ENCODE results near the gene NAV3. TPM values are rescaled to one million over a fixed set of nuclear protein-coding genes. Genes with fewer than 3 reads are reported as not detected.

NAV3 gene
- total RNA-seq, 1 experiment from 2014 or later: 2.5 TPM

- no TSS peak for BruUV-seq (replicated peaks)
- H3K36me3 ChIP-seq (ENCODE audit: control insufficient read depth, insufficient read depth, low read length): no peaks in the 10 kb centered on the region
- H3K4me3 ChIP-seq (ENCODE audit: low read depth in 2 of 2, low read length in 2 of 2): no peak overlapping the region
- ATAC-seq (no peak), DNase-seq (ENCODE audit: low read depth, low spot score) (no peak)
- in situ Hi-C loops (cut with HindIII; ENCODE audit: low pct_unique_long_range_greater_than_20kb, low sequenced_read_pairs): no loop called here
- CTCF ChIA-PET: interaction anchor here (0.6 kb wide), 1 partner anchor 34 kb away, joined by 15 read pairs; no protein-coding TSS in a partner anchor
- no peaks in the 10 kb centered on the region for H3K9me3 ChIP-seq (ENCODE audit: control insufficient read depth, insufficient read depth, low read depth, low read length)
- intact Hi-C loops (cut with micrococcal nuclease; ENCODE audit: unreplicated experiment): no loop called here
- no peaks in the 10 kb centered on the region for H3K4me1 ChIP-seq (ENCODE audit: control insufficient read depth, insufficient read depth, low read length)
- TF ChIP-seq, protein P1, sequence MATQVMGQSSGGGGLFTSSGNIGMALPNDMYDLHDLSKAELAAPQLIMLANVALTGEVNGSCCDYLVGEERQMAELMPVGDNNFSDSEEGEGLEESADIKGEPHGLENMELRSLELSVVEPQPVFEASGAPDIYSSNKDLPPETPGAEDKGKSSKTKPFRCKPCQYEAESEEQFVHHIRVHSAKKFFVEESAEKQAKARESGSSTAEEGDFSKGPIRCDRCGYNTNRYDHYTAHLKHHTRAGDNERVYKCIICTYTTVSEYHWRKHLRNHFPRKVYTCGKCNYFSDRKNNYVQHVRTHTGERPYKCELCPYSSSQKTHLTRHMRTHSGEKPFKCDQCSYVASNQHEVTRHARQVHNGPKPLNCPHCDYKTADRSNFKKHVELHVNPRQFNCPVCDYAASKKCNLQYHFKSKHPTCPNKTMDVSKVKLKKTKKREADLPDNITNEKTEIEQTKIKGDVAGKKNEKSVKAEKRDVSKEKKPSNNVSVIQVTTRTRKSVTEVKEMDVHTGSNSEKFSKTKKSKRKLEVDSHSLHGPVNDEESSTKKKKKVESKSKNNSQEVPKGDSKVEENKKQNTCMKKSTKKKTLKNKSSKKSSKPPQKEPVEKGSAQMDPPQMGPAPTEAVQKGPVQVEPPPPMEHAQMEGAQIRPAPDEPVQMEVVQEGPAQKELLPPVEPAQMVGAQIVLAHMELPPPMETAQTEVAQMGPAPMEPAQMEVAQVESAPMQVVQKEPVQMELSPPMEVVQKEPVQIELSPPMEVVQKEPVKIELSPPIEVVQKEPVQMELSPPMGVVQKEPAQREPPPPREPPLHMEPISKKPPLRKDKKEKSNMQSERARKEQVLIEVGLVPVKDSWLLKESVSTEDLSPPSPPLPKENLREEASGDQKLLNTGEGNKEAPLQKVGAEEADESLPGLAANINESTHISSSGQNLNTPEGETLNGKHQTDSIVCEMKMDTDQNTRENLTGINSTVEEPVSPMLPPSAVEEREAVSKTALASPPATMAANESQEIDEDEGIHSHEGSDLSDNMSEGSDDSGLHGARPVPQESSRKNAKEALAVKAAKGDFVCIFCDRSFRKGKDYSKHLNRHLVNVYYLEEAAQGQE (IDR thresholded peaks at IDR 0.05; ENCODE audit: insufficient read depth in 1 of 2, low read depth in 2 of 2, low read length in 1 of 2): no peak
- TF ChIP-seq TCF7L2 (IDR thresholded peaks at IDR 0.05; ENCODE audit: low read depth, low read length) (no peak), CTCF (IDR thresholded peaks at IDR 0.05) (no peak), POLR2AphosphoS5 (IDR thresholded peaks at IDR 0.05; ENCODE audit: low read depth, low read length) (no peak)
- POLR2A ChIA-PET: no interaction called here
- H3K27ac ChIP-seq (ENCODE audit: low read length): no peak overlapping the region
- no peaks in the 10 kb centered on the region for H3K27me3 ChIP-seq (ENCODE audit: control insufficient read depth, insufficient read depth, low read length)
Observed at GRCh38 chr12:77974645-77975044, 144.0 kb downstream of the NAV3 start.

GRCh38 chr12:77979597-77980250 lies 149.0 kb downstream of the NAV3 start:
- DNase-seq (ENCODE audit: low read depth, low spot score) (no peak), ATAC-seq (no peak)
- POLR2A ChIA-PET: no interaction called here
- H3K27me3 ChIP-seq (ENCODE audit: control insufficient read depth, insufficient read depth, low read length): no peaks in the 10 kb centered on the region
- H3K4me3 ChIP-seq (ENCODE audit: low read depth in 2 of 2, low read length in 2 of 2): no peak overlapping the region
- no peaks in the 10 kb centered on the region for H3K9me3 ChIP-seq (ENCODE audit: control insufficient read depth, insufficient read depth, low read depth, low read length)
- TF ChIP-seq SIN3A (IDR thresholded peaks at IDR 0.05; ENCODE audit: borderline replicate concordance, insufficient read depth, low read depth, low read length): no peak
- TF ChIP-seq CTCF (IDR thresholded peaks at IDR 0.05): no peak
- TF ChIP-seq POLR2AphosphoS5 (IDR thresholded peaks at IDR 0.05; ENCODE audit: low read depth, low read length): no peak
- TF ChIP-seq, protein P1 (IDR thresholded peaks at IDR 0.05; ENCODE audit: insufficient read depth in 1 of 2, low read depth in 2 of 2, low read length in 1 of 2): no peak
- TF ChIP-seq TCF7L2 (IDR thresholded peaks at IDR 0.05; ENCODE audit: low read depth, low read length): no peak
- H3K4me1 ChIP-seq (ENCODE audit: control insufficient read depth, insufficient read depth, low read length): no peaks in the 10 kb centered on the region
- H3K36me3 ChIP-seq (ENCODE audit: control insufficient read depth, insufficient read depth, low read length): no peaks in the 10 kb centered on the region
- BruUV-seq (replicated peaks): no TSS peak
- H3K27ac ChIP-seq (ENCODE audit: low read length): no peak overlapping the region
- in situ Hi-C loops (cut with HindIII; ENCODE audit: low pct_unique_long_range_greater_than_20kb, low sequenced_read_pairs) (no loop called here), intact Hi-C loops (cut with micrococcal nuclease; ENCODE audit: unreplicated experiment) (no loop called here)
- CTCF ChIA-PET: no interaction called here
